ENCODE measurements around the gene SPHK2.

DNA sequence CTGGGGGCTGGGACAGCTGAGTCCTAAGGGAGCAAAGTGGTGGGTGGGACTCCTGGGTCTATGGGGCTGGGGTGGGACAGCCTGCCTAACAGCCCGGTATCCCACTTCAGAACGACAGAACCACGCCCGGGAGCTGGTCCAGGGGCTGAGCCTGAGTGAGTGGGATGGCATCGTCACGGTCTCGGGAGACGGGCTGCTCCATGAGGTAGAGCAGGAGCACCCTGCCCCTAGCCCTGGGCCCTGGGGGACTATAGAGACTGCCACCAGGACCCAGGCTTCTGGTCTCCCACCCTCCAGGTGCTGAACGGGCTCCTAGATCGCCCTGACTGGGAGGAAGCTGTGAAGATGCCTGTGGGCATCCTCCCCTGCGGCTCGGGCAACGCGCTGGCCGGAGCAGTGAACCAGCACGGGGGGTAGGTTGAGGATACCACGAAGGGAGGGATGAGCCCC, 8.6 kb downstream of the SPHK2 start:
- no peak for TF ChIP-seq POLR2A (IDR thresholded peaks at IDR 0.05)
- TF ChIP-seq, protein P1, sequence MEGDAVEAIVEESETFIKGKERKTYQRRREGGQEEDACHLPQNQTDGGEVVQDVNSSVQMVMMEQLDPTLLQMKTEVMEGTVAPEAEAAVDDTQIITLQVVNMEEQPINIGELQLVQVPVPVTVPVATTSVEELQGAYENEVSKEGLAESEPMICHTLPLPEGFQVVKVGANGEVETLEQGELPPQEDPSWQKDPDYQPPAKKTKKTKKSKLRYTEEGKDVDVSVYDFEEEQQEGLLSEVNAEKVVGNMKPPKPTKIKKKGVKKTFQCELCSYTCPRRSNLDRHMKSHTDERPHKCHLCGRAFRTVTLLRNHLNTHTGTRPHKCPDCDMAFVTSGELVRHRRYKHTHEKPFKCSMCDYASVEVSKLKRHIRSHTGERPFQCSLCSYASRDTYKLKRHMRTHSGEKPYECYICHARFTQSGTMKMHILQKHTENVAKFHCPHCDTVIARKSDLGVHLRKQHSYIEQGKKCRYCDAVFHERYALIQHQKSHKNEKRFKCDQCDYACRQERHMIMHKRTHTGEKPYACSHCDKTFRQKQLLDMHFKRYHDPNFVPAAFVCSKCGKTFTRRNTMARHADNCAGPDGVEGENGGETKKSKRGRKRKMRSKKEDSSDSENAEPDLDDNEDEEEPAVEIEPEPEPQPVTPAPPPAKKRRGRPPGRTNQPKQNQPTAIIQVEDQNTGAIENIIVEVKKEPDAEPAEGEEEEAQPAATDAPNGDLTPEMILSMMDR (IDR thresholded peaks at IDR 0.05): no peak

Data from ovary (tissue), 3 donors.